HPDE6-E6E7 (cell line): ENCODE data around the gene FAM118A.

Experiments used
- DNase-seq: peaks from one replicate; pipeline ENCODE4 v3.0.0; 2011; ENCODE audit warnings: missing footprints; ENCODE audit errors: extremely low spot score

The FAM118A gene

GRCh38 chr22:45376703-45377102 lies 67.0 kb downstream of the FAM118A start:
- DNase-seq: no peak

GRCh38 chr22:45381348-45381747 lies 71.6 kb downstream of the FAM118A start:
- no peak for DNase-seq

- DNase-seq: no peak
These were observed 79.8 kb downstream of the FAM118A start for GRCh38 chr22:45389546-45389945.
